MCF 10A (cell line): Measurements from ENCODE around the gene HNRNPUL1. TPM values are rescaled to one million over a fixed set of nuclear protein-coding genes. Genes with fewer than 3 reads are reported as not detected.

Experiments
- BruUV-seq: library from RNA; stranded (reverse); fragments of 400-500 nt; replicated peaks from 2 replicates; lab custom pipeline; 2021; lab: Mats Ljungman, UMichigan
- CTCF ChIA-PET: fragments of 300-600 bp; sonication (Branson Sonifier 250); formaldehyde crosslinking; extraction: SDS; loops from one replicate; lab custom pipeline; 2021; ENCODE audit warnings: antibody characterized with exemption, inconsistent platforms; lab: Yijun Ruan, JAX
- POLR2A ChIA-PET: fragments of 300-600, 350-650 bp; sonication (Branson Sonifier 250); formaldehyde crosslinking; extraction: SDS; loops from one replicate; lab custom pipeline; 2020; ENCODE audit warnings: antibody characterized with exemption, inconsistent platforms; lab: Yijun Ruan, JAX
- DNase-seq: peaks from one replicate; pipeline ENCODE4 v3.0.0-alpha.2; 2018; ENCODE audit not compliant: unreplicated experiment
- H3K27ac Mint-ChIP-seq: one replicate; pipeline ENCODE4 v1.8.0; 2022; ENCODE audit warnings: mild to moderate bottlenecking, low read depth, mixed read lengths; ENCODE audit not compliant: unreplicated experiment
- H3K27me3 Mint-ChIP-seq: one replicate; pipeline ENCODE4 v1.8.0; 2022; ENCODE audit warnings: mixed read lengths; ENCODE audit not compliant: insufficient read depth, unreplicated experiment
- H3K36me3 Mint-ChIP-seq: one replicate; pipeline ENCODE4 v1.8.0; 2022; ENCODE audit warnings: mild to moderate bottlenecking, moderate library complexity, mixed read lengths; ENCODE audit not compliant: insufficient read depth, unreplicated experiment
- H3K4me1 Mint-ChIP-seq: one replicate; pipeline ENCODE4 v1.8.0; 2022; ENCODE audit warnings: mixed read lengths; ENCODE audit not compliant: insufficient read depth, unreplicated experiment
- H3K4me3 Mint-ChIP-seq: one replicate; pipeline ENCODE4 v1.8.0; 2022; ENCODE audit warnings: mild to moderate bottlenecking, moderate library complexity, mixed read lengths; ENCODE audit not compliant: unreplicated experiment
- H3K9me3 Mint-ChIP-seq: one replicate; pipeline ENCODE4 v1.8.0; 2022; ENCODE audit warnings: mixed read lengths; ENCODE audit not compliant: unreplicated experiment
- CTCF ChIP-seq: fragments of 200-600 bp; IDR thresholded peaks from one replicate; pipeline ENCODE4 v1.8.0; 2022; ENCODE audit warnings: antibody characterized with exemption, mild to moderate bottlenecking; ENCODE audit not compliant: unreplicated experiment
- intact Hi-C: fragments of 100-400 bp; cut with micrococcal nuclease; formaldehyde crosslinking; loops from 2 replicates; pipeline ENCODE4 v1.14.1; 2022
- total RNA-seq: library from RNA; stranded (reverse); gene quantifications from 2 replicates; pipeline ENCODE4 v1.2.3, GENCODE V29; 2022

The HNRNPUL1 gene
- total RNA-seq, 1 experiment from 2014 or later: 204 TPM

- H3K4me3 Mint-ChIP-seq: peak overlapping the region; percentile 98
- H3K27ac Mint-ChIP-seq: no peak overlapping the region
- no TSS peak for BruUV-seq
- H3K36me3 Mint-ChIP-seq: peaks cover 17% of the 10 kb centered on the region
- H3K27me3 Mint-ChIP-seq: no peaks in the 10 kb centered on the region
- POLR2A ChIA-PET: interaction anchor here (0.7 to 3.4 kb wide), 12 partner anchors 11 to 89 kb away, joined by 3 to 41 read pairs (median 6); partner anchors contain the start of genes B9D2, CCDC97 and HNRNPUL1
- TF ChIP-seq CTCF: peak; percentile 56
- intact Hi-C loops: loop anchor here (2.0 to 5.0 kb wide), 4 partner anchors 26 to 91 kb away; partner anchors contain the start of genes BCKDHA, CCDC97, EXOSC5 and HNRNPUL1
- CTCF ChIA-PET: interaction anchor here (0.6 to 5.2 kb wide), 6 partner anchors 11 to 1464 kb away, joined by 3 to 34 read pairs (median 4); partner anchors contain the start of gene B9D2
- H3K9me3 Mint-ChIP-seq: no peaks in the 10 kb centered on the region
- peak; percentile 74 for DNase-seq
- peaks cover 24% of the 10 kb centered on the region for H3K4me1 Mint-ChIP-seq
These were observed 88.7 kb downstream of the HNRNPUL1 start for GRCh38 chr19:41352609-41353465.

- DNase-seq: peak; percentile 84
- Mint-ChIP-seq H3K4me1 (peaks cover 24% of the 10 kb centered on the region), H3K36me3 (peaks cover 9% of the 10 kb centered on the region), H3K4me3 (peak within 1 kb of the TSS; percentile 98), H3K27me3 (no peaks in the 10 kb centered on the region), H3K27ac (no peak within 1 kb of the TSS), H3K9me3 (no peaks in the 10 kb centered on the region)
- intact Hi-C loops: loop anchor here (1.0 to 5.0 kb wide), 5 partner anchors 27 to 149 kb away; partner anchors contain the start of genes BCKDHA, CCDC97, EXOSC5 and HNRNPUL1
- ChIA-PET POLR2A (interaction anchor here (0.9 to 3.4 kb wide), 6 partner anchors 10 to 90 kb away, joined by 4 to 41 read pairs (median 15); partner anchors contain the start of genes B9D2 and CCDC97), CTCF (interaction anchor here (0.8 to 5.2 kb wide), 4 partner anchors 11 to 53 kb away, joined by 4 to 34 read pairs (median 6); partner anchors contain the start of gene B9D2)
- peak; percentile 92 for TF ChIP-seq CTCF
- TSS peak; percentile 86 for BruUV-seq
These were observed 89.5 kb downstream of the HNRNPUL1 start, which contains the start of gene TGFB1 for GRCh38 chr19:41353466-41354342. Gene TGFB1, minus strand, starts transcription at chr19:41353922. Its CDS starts 878 bp downstream, at chr19:41353044.

GRCh38 chr19:41354343-41354953 is 90.3 kb downstream of the HNRNPUL1 start:
- ChIA-PET CTCF (interaction anchor here (1.1 to 5.2 kb wide), 4 partner anchors 10 to 92 kb away, joined by 3 to 34 read pairs (median 6); partner anchors contain the start of gene B9D2), POLR2A (no interaction called here)
- no peaks in the 10 kb centered on the region for H3K9me3 Mint-ChIP-seq

More at GRCh38 chr19:41354343-41354953, 90.3 kb downstream of the HNRNPUL1 start:
- no TSS peak for BruUV-seq
- Mint-ChIP-seq H3K36me3 (peaks cover 6% of the 10 kb centered on the region), H3K27ac (no peak overlapping the region), H3K4me3 (peak overlapping the region; percentile 98), H3K27me3 (no peaks in the 10 kb centered on the region), H3K4me1 (peaks cover 24% of the 10 kb centered on the region)
- DNase-seq: no peak
- intact Hi-C loops: loop anchor here (1.0 to 5.0 kb wide), 4 partner anchors 42 to 150 kb away; partner anchors contain the start of genes BCKDHA, CCDC97, EXOSC5 and HNRNPUL1
- TF ChIP-seq CTCF: no peak
